AG20443 (cell line): ENCODE data around the gene TCTN3.
A peak's percentile ranks its signal among the peaks of the same experiment; 100 is the strongest.
"Not testable (repeated sequence)": the region's sequence is repeated elsewhere in the genome, so short reads cannot be mapped to it uniquely, and the experiment has no call there.

Experiments
- DNase-seq: peaks from one replicate; pipeline ENCODE4 v3.0.0; 2012; ENCODE audit warnings: low spot score, mixed read lengths

TCTN3 gene

GRCh38 chr10:95688648-95689047 is 5.1 kb downstream of the TCTN3 start:
- DNase-seq: no peak

GRCh38 chr10:95683966-95684365 is 9.8 kb downstream of the TCTN3 start:
- DNase-seq: no peak

GRCh38 chr10:95675403-95676116 is 18.2 kb downstream of the TCTN3 start:
- no peak for DNase-seq

- no peak for DNase-seq
These were observed 19.1 kb downstream of the TCTN3 start for GRCh38 chr10:95674643-95675042.

GRCh38 chr10:95672641-95673040 is 21.1 kb downstream of the TCTN3 start:
- not testable (repeated sequence) for DNase-seq

GRCh38 chr10:95664543-95664942 is 29.2 kb downstream of the TCTN3 start:
- no peak for DNase-seq

- no peak for DNase-seq
These were observed 30.2 kb downstream of the TCTN3 start for GRCh38 chr10:95663496-95663895.

- no peak for DNase-seq
These were observed 31.9 kb downstream of the TCTN3 start for GRCh38 chr10:95661818-95662217.

- peak; percentile 46 for DNase-seq
These were observed 33.4 kb downstream of the TCTN3 start for GRCh38 chr10:95660283-95660682.

GRCh38 chr10:95657250-95657649 is 36.5 kb downstream of the TCTN3 start:
- no peak for DNase-seq

- peak; percentile 97 for DNase-seq
These were observed 37.2 kb downstream of the TCTN3 start, which contains the start of gene ALDH18A1 for GRCh38 chr10:95656291-95657164. TSS of gene ALDH18A1 (minus strand) at chr10:95656711. CDS start at chr10:95653377, 3,334 bp downstream.

GRCh38 chr10:95655571-95656290 is 38.0 kb downstream of the TCTN3 start:
- peak; percentile 23 for DNase-seq

GRCh38 chr10:95653895-95654294 is 39.8 kb downstream of the TCTN3 start:
- no peak for DNase-seq

- no peak for DNase-seq
These were observed 42.2 kb downstream of the TCTN3 start for GRCh38 chr10:95651346-95652060.

- DNase-seq: no peak
These were observed 43.5 kb downstream of the TCTN3 start for GRCh38 chr10:95650232-95650631.

- no peak for DNase-seq
These were observed 45.6 kb downstream of the TCTN3 start for GRCh38 chr10:95648138-95648537.

GRCh38 chr10:95646160-95646559 is 47.6 kb downstream of the TCTN3 start:
- DNase-seq: no peak

GRCh38 chr10:95644901-95645300 is 48.8 kb downstream of the TCTN3 start:
- no peak for DNase-seq

GRCh38 chr10:95640891-95641315 is 52.8 kb downstream of the TCTN3 start:
- no peak for DNase-seq

GRCh38 chr10:95637911-95638310 is 55.8 kb downstream of the TCTN3 start:
- DNase-seq: no peak

GRCh38 chr10:95637140-95637539 is 56.6 kb downstream of the TCTN3 start:
- DNase-seq: no peak

GRCh38 chr10:95635319-95635733 is 58.4 kb downstream of the TCTN3 start:
- no peak for DNase-seq
